LNCAP (cell line): ENCODE data around the gene STK40.

Source experiments
- TF ChIP-seq, protein P1 (sequence below): fragments of 450-650 bp; IDR thresholded peaks from 2 replicates; pipeline ENCODE4 v1.5.1; 2017; ENCODE audit warnings: mild to moderate bottlenecking

The STK40 gene

DNA sequence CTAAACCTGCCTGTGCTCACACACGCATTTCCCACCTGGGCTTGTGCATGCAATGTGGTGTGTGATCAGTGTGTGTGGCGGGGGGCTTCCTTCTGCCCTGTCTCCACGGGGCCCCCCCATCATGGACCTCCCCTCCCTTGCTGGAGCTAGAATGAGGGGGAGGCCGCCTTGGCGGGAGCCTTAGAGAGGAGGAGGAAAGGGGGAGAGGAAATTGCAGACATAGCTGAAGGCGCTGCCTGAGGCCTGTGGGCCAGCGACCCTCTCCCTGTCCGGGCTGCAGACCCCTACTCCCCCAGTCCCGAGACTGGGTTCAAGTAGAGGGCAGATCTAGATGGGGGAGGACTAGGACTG lies 61.4 kb downstream of the STK40 start:
- TF ChIP-seq, protein P1, sequence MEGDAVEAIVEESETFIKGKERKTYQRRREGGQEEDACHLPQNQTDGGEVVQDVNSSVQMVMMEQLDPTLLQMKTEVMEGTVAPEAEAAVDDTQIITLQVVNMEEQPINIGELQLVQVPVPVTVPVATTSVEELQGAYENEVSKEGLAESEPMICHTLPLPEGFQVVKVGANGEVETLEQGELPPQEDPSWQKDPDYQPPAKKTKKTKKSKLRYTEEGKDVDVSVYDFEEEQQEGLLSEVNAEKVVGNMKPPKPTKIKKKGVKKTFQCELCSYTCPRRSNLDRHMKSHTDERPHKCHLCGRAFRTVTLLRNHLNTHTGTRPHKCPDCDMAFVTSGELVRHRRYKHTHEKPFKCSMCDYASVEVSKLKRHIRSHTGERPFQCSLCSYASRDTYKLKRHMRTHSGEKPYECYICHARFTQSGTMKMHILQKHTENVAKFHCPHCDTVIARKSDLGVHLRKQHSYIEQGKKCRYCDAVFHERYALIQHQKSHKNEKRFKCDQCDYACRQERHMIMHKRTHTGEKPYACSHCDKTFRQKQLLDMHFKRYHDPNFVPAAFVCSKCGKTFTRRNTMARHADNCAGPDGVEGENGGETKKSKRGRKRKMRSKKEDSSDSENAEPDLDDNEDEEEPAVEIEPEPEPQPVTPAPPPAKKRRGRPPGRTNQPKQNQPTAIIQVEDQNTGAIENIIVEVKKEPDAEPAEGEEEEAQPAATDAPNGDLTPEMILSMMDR = no peak

DNA sequence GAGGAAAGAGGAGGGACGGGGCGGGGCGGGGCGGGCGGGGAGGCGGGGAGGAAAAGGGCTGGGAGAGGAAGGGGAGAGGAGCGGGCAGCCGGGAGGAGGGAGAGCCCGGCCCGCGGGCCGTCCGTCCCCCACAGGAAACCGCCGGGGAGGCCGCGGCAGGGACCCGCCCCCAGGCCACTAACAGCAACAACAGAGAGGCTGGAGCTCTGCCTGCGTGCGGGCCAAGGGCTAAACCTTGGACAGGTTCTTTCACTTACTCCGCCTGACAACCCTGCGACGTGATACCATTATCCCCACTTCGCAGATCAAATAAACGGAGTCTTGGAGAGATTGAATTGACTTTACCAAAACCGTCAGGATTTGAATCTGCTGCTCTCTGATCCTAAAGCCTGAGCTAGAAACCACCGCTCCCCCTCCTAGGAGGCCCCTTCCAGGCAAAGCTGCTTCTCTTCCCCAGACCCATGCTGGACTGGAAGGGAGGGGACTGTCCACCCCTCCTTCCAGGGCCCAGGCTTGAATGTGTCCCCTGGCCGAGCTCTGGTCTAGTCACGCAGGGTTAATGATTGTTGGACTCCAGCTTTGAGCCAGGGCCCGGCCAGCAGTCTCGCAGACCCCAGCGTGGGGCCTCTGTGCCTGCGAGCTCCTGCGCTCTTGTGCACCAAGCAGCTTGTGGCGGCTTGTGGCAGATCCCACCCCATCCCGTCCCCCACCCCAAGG lies 61.9 kb downstream of the STK40 start, which contains the start of gene EVA1B:
TSS of gene EVA1B (minus strand) at position 10 of the 717 bp plus-strand sequence. CDS start 608 bp downstream, outside the sequence.
- TF ChIP-seq, protein P1 = no peak

DNA sequence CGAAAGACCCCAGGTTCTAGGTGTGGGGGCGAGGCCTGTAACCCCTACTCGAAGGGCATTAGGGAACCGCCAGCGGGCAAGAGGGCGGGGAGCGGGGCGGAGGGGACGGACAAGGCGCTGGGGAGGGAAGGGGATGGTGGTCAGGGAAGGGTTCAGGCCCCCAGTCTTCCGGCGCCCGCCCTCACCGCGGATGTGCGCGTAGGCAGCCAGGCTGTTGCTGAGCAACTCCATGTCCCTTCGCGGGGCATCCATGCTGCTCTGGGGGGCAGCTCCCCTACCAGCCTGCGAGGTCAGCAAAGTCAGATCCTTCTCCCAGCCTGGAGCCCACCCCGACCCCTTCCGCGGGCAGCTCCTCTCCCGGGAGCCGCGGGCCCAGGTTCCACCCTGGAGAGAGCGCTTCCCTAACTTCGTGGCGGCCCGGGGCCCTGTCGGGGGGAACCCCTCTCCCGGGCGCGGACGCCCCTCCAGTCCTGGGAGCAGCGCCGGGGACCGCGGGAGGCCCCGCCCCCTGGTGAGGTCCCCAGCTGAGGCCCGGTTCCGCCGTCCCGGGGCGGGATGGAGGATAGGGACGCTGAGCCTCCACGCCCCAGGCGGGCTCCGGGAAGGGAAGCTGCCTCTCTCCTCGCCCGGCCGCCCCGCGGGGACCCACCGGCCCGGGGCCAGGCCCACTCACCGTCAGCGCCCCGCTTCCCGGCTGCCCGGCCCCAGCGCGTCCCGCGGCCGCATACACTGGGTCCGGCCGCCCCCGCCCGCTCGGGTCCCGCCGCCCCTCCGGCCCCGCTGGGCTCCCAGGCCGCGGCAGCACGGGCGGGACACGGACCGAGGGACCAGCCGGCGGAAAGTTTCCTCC lies 62.7 kb downstream of the STK40 start:
- TF ChIP-seq, protein P1 = no peak

DNA sequence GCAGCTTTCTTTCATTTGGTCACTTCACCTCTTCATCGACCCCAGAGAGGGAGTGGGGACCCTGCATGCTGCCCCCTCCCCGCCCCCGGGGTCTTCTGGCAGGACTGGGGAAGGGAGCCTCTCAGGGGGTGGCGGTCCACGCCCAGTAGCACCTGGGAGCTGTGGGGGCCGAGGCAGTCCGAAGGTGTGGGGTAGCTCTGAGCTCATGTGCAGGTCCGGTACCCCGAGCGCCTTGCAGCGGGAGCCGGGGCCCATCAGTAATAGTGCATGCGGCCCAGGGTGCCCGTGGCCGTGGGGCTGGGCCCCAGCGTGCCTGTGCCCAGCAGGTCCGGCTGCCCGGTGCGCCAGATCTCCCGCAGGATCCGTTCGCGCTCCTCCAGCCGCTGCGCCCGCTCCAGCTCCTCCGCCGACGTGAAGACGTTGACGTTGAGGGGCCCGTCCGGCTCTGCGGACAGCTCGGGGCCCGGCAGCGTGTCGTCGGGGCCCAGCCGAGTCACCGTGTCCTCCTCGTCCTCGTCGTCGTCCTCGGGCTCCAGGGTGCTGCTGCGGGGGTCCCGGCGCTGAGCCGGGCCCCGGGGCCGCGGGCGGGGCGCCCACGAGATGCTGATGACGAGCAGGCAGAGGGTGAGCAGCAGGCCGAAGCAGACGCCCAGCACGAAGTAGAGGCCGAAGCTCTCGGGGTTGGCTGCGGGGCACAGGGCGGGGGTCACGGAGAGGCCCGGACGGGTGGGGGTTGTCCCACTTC lies 63.5 kb downstream of the STK40 start:
- TF ChIP-seq, protein P1 = no peak

DNA sequence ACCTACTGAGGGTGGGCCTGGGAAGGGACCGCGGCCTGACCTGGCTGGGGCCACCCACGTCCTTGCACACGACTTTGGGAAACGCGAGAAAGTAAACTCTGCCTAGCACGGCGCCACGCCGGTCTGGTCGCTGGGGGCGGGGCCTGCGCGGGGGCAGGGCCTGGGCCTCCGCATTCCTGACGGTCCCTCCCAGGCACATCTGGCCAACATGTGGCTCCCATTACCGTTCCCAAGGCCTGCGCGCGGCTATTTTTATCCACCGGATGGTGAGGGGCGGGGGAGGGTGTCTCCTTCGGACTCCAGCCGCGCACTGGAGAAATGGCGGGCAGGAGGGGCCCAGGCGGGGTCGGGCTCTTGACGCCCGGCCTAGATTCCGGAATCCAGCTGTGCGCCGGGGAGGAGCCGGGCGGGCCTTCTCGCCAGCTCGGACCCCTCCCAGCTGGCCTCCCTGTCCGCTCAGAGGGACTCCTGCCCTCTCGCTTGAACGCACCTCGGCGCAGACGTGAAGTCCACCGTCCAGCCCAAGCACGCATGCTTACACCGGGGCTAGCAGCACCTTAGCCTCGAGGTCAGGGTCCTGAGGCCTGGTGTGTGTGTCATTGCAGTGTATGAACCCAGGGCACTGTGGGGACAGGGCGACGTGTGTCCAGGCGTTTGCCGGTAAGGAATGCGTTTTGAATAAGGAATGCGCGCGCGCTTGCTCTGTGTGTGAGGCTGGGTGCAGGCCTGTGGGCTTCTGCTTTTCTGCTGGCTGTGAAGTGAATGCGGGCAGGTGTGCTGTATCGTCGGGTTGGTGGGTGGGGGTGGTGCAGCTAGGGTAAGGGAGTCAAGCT lies 64.4 kb downstream of the STK40 start:
- TF ChIP-seq, protein P1 = no peak

DNA sequence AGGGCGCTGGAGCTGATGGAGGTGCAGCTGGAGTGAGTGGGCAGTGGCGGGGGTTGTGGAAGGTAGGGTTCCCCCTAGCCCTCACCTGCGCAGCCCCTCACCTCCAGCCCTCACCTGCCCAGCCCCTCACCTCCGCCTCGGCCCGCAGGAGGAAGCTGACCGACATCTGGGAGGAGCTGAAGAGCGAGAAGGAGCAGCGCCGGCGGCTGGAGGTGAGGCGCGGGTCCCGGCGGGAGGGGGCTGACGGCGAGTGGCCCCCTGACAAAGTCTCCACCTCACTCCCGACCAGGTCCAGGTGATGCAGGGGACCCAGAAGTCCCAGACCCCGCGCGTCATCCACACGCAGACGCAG lies 65.0 kb downstream of the STK40 start:
- TF ChIP-seq, protein P1 = no peak

DNA sequence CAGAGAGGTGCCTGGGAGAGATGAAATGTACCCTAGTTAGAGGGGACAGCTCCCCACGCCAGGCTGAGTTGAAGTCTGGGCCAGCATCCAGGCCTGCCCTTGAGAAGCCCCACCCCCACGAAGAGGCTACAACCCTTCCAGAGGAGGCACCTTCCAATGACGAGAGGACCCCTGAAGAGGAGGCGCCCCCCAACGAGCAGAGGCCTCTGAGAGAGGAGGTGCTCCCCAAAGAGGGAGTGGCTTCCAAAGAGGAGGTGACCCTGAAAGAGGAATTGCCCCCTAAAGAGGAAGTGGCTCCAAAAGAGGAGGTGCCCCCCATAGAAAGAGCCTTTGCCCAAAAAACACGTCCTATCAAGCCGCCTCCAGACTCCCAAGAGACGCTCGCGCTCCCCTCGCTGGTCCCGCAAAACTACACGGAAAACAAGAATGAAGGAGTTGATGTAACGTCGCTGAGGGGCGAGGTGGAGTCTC lies 65.4 kb downstream of the STK40 start:
- TF ChIP-seq, protein P1 = no peak
